ENCODE results near the gene DNAJC10.
"Not testable (repeated sequence)": the region's sequence is repeated elsewhere in the genome, so short reads cannot be mapped to it uniquely, and the experiment has no call there.

The DNAJC10 gene

DNA sequence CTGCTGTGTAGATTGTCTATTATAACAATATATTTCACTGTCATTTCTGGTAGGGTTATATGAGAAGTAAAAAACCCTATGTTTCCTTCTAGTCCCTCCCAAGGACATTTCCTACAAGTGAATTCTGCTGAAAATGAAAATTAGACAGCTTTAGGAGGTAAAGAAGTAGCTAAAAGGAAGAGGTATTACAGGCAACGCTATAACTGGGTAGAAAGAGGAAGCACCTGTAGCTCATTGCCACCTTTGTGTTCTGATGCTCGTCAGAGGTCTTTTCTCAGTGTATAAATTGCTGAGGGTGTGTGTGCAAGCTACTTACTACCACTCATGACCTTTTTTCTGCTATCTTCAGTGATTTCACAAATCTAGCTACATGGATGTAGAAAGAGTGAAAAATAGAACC is 1.4 kb downstream of the DNAJC10 start:
- DNase-seq, result no peak
- Histone ChIP-seq H3K23ac (ENCODE audit: low read length) (no peak overlapping the region), H4K5ac (ENCODE audit: low read length) (no peak overlapping the region), H3K27me3 (ENCODE audit: insufficient read depth, low read length, poor library complexity) (no peaks in the 10 kb centered on the region), H3K4me1 (ENCODE audit: control insufficient read depth, low read depth, low read length) (no peaks in the 10 kb centered on the region), H2BK120ac (ENCODE audit: low read depth, low read length) (no peak overlapping the region), H3K9ac (ENCODE audit: low read length) (no peak overlapping the region), H3K79me1 (ENCODE audit: low read length) (no peaks in the 10 kb centered on the region), H3K4me3 (ENCODE audit: low read length) (no peak overlapping the region), H3K4me2 (ENCODE audit: low read length) (no peak overlapping the region), H2BK5ac (ENCODE audit: low read length) (no peak overlapping the region), H3K27ac (ENCODE audit: low read depth, low read length) (no peak overlapping the region), H3K4ac (ENCODE audit: low read depth, low read length) (no peak overlapping the region), H3K36me3 (ENCODE audit: control insufficient read depth, insufficient read depth, low read length) (no peaks in the 10 kb centered on the region), H2BK15ac (replicated peaks; ENCODE audit: low read depth) (no peak overlapping the region), H2AK5ac (ENCODE audit: low read length) (no peak overlapping the region), H3K18ac (ENCODE audit: low read length) (no peak overlapping the region), H3K56ac (ENCODE audit: low read length) (no peak overlapping the region), H4K8ac (ENCODE audit: low read depth, low read length) (no peak overlapping the region), H3K79me2 (ENCODE audit: control insufficient read depth, insufficient read depth, low read length) (peaks cover 5% of the 10 kb centered on the region)
- WGBS (ENCODE audit: extremely low coverage, insufficient coverage, low lambda C conversion rate), result no CpG with 5 or more reads among the region's 2 CpGs

GRCh38 chr2:182717816-182718215 is 1.8 kb downstream of the DNAJC10 start:
- Histone ChIP-seq H4K5ac (ENCODE audit: low read length) (no peak overlapping the region), H3K27me3 (ENCODE audit: insufficient read depth, low read length, poor library complexity) (no peaks in the 10 kb centered on the region), H3K79me2 (ENCODE audit: control insufficient read depth, insufficient read depth, low read length) (peaks cover 5% of the 10 kb centered on the region), H3K4me3 (ENCODE audit: low read length) (no peak overlapping the region), H4K8ac (ENCODE audit: low read depth, low read length) (no peak overlapping the region), H2BK120ac (ENCODE audit: low read depth, low read length) (no peak overlapping the region), H3K79me1 (ENCODE audit: low read length) (no peaks in the 10 kb centered on the region), H2AK5ac (ENCODE audit: low read length) (no peak overlapping the region), H3K27ac (ENCODE audit: low read depth, low read length) (no peak overlapping the region), H3K4ac (ENCODE audit: low read depth, low read length) (no peak overlapping the region), H3K4me2 (ENCODE audit: low read length) (no peak overlapping the region), H2BK5ac (ENCODE audit: low read length) (no peak overlapping the region), H3K9ac (ENCODE audit: low read length) (no peak overlapping the region), H3K18ac (ENCODE audit: low read length) (no peak overlapping the region), H3K4me1 (ENCODE audit: control insufficient read depth, low read depth, low read length) (no peaks in the 10 kb centered on the region), H3K23ac (ENCODE audit: low read length) (no peak overlapping the region), H2BK15ac (replicated peaks; ENCODE audit: low read depth) (no peak overlapping the region), H3K36me3 (ENCODE audit: control insufficient read depth, insufficient read depth, low read length) (no peaks in the 10 kb centered on the region), H3K56ac (ENCODE audit: low read length) (no peak overlapping the region)
- DNase-seq, result no peak

GRCh38 chr2:182718459-182718858 is 2.4 kb downstream of the DNAJC10 start:
- Histone ChIP-seq H3K36me3 (ENCODE audit: control insufficient read depth, insufficient read depth, low read length) (no peaks in the 10 kb centered on the region), H2BK15ac (replicated peaks; ENCODE audit: low read depth) (no peak overlapping the region), H3K4me3 (ENCODE audit: low read length) (no peak overlapping the region), H3K18ac (ENCODE audit: low read length) (no peak overlapping the region), H4K5ac (ENCODE audit: low read length) (no peak overlapping the region), H3K4me2 (ENCODE audit: low read length) (no peak overlapping the region), H3K56ac (ENCODE audit: low read length) (no peak overlapping the region), H3K27ac (ENCODE audit: low read depth, low read length) (no peak overlapping the region), H3K23ac (ENCODE audit: low read length) (no peak overlapping the region), H3K4me1 (ENCODE audit: control insufficient read depth, low read depth, low read length) (no peaks in the 10 kb centered on the region), H2BK120ac (ENCODE audit: low read depth, low read length) (no peak overlapping the region), H3K9ac (ENCODE audit: low read length) (no peak overlapping the region), H3K79me1 (ENCODE audit: low read length) (no peaks in the 10 kb centered on the region), H3K79me2 (ENCODE audit: control insufficient read depth, insufficient read depth, low read length) (peaks cover 5% of the 10 kb centered on the region), H4K8ac (ENCODE audit: low read depth, low read length) (no peak overlapping the region), H3K4ac (ENCODE audit: low read depth, low read length) (no peak overlapping the region), H2BK5ac (ENCODE audit: low read length) (no peak overlapping the region), H3K27me3 (ENCODE audit: insufficient read depth, low read length, poor library complexity) (no peaks in the 10 kb centered on the region), H2AK5ac (ENCODE audit: low read length) (no peak overlapping the region)
- no CpG with 5 or more reads among the region's 4 CpGs for WGBS (ENCODE audit: extremely low coverage, insufficient coverage, low lambda C conversion rate)
- DNase-seq, result no peak

DNA sequence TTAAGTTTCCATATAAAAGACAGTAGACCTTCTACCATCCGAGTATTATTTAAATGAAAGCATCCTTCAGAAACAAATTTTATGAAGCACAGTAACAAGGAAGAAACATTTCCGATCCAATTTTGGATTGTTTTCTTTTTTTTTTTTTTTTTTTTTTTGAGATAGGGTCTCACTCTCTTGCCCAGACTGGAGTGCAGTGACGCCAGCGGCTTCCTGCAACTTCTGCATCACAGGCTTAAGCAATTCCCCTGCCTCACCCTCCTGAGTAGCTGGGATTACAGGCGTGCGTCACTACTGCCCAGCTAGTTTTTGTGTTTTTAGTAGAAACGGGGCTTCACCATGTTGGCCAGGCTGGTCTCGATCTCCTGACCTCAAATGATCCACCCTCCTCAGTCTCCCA is 3.1 kb downstream of the DNAJC10 start:
- not testable (repeated sequence) for H3K9ac ChIP-seq (ENCODE audit: low read length); H3K56ac ChIP-seq (ENCODE audit: low read length); H3K23ac ChIP-seq (ENCODE audit: low read length); H3K27me3 ChIP-seq (ENCODE audit: insufficient read depth, low read length, poor library complexity); H3K27ac ChIP-seq (ENCODE audit: low read depth, low read length); H2BK5ac ChIP-seq (ENCODE audit: low read length); H3K4me3 ChIP-seq (ENCODE audit: low read length); H3K79me2 ChIP-seq (ENCODE audit: control insufficient read depth, insufficient read depth, low read length); H3K4me1 ChIP-seq (ENCODE audit: control insufficient read depth, low read depth, low read length); H2AK5ac ChIP-seq (ENCODE audit: low read length); H2BK120ac ChIP-seq (ENCODE audit: low read depth, low read length); H2BK15ac ChIP-seq (replicated peaks; ENCODE audit: low read depth); H3K4me2 ChIP-seq (ENCODE audit: low read length); H3K36me3 ChIP-seq (ENCODE audit: control insufficient read depth, insufficient read depth, low read length); H3K4ac ChIP-seq (ENCODE audit: low read depth, low read length); DNase-seq; H3K18ac ChIP-seq (ENCODE audit: low read length); H3K79me1 ChIP-seq (ENCODE audit: low read length); H4K8ac ChIP-seq (ENCODE audit: low read depth, low read length); H4K5ac ChIP-seq (ENCODE audit: low read length)
- no CpG with 5 or more reads among the region's 8 CpGs for WGBS (ENCODE audit: extremely low coverage, insufficient coverage, low lambda C conversion rate)

DNA sequence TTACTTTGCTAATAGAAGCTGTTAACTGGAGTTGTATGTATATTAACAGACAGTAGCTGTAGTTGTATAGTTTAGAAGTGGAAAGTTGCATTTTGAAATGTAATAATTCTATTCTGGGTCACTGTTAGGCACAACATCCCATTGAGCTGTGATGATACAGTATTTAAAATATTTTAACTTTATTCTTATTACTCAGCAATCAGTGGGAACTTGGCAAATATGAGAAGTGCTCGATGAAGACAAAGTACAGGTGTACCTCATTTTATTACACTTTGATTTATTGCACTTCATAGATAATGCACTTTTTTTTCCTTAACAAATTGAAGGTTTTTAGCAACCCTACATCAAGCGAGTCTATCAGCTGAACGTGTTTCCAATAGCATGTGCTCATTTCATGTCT is 8.6 kb downstream of the DNAJC10 start:
- Histone ChIP-seq H2BK5ac (ENCODE audit: low read length) (no peak overlapping the region), H2BK120ac (ENCODE audit: low read depth, low read length) (no peak overlapping the region), H3K79me2 (ENCODE audit: control insufficient read depth, insufficient read depth, low read length) (no peaks in the 10 kb centered on the region), H3K27me3 (ENCODE audit: insufficient read depth, low read length, poor library complexity) (no peaks in the 10 kb centered on the region), H2AK5ac (ENCODE audit: low read length) (no peak overlapping the region), H4K5ac (ENCODE audit: low read length) (no peak overlapping the region), H3K23ac (ENCODE audit: low read length) (no peak overlapping the region), H3K4me1 (ENCODE audit: control insufficient read depth, low read depth, low read length) (no peaks in the 10 kb centered on the region), H3K56ac (ENCODE audit: low read length) (no peak overlapping the region), H3K4ac (ENCODE audit: low read depth, low read length) (no peak overlapping the region), H3K36me3 (ENCODE audit: control insufficient read depth, insufficient read depth, low read length) (no peaks in the 10 kb centered on the region), H3K4me3 (ENCODE audit: low read length) (no peak overlapping the region), H3K27ac (ENCODE audit: low read depth, low read length) (no peak overlapping the region), H3K4me2 (ENCODE audit: low read length) (no peak overlapping the region), H4K8ac (ENCODE audit: low read depth, low read length) (no peak overlapping the region), H2BK15ac (replicated peaks; ENCODE audit: low read depth) (no peak overlapping the region), H3K9ac (ENCODE audit: low read length) (no peak overlapping the region), H3K18ac (ENCODE audit: low read length) (no peak overlapping the region), H3K79me1 (ENCODE audit: low read length) (no peaks in the 10 kb centered on the region)
- no peak for DNase-seq
- no CpG with 5 or more reads among the region's 3 CpGs for WGBS (ENCODE audit: extremely low coverage, insufficient coverage, low lambda C conversion rate)

GRCh38 chr2:182726473-182726872 is 10.4 kb downstream of the DNAJC10 start:
- no peak overlapping the region for H2BK15ac ChIP-seq (replicated peaks; ENCODE audit: low read depth)
- no peak overlapping the region for H3K27ac ChIP-seq (ENCODE audit: low read depth, low read length)
- no CpG with 5 or more reads among the region's 3 CpGs for WGBS (ENCODE audit: extremely low coverage, insufficient coverage, low lambda C conversion rate)
- no peak overlapping the region for H3K4ac ChIP-seq (ENCODE audit: low read depth, low read length)
- H3K4me1 ChIP-seq (ENCODE audit: control insufficient read depth, low read depth, low read length), result no peaks in the 10 kb centered on the region
- H4K8ac ChIP-seq (ENCODE audit: low read depth, low read length), result no peak overlapping the region
- no peak overlapping the region for H3K4me3 ChIP-seq (ENCODE audit: low read length)
- H3K9ac ChIP-seq (ENCODE audit: low read length), result no peak overlapping the region
- no peak for DNase-seq
- no peak overlapping the region for H3K23ac ChIP-seq (ENCODE audit: low read length)
- H3K27me3 ChIP-seq (ENCODE audit: insufficient read depth, low read length, poor library complexity), result no peaks in the 10 kb centered on the region
- no peaks in the 10 kb centered on the region for H3K36me3 ChIP-seq (ENCODE audit: control insufficient read depth, insufficient read depth, low read length)
- no peak overlapping the region for H3K56ac ChIP-seq (ENCODE audit: low read length)
- H2BK5ac ChIP-seq (ENCODE audit: low read length), result no peak overlapping the region
- no peak overlapping the region for H2BK120ac ChIP-seq (ENCODE audit: low read depth, low read length)
- no peak overlapping the region for H4K5ac ChIP-seq (ENCODE audit: low read length)
- no peaks in the 10 kb centered on the region for H3K79me1 ChIP-seq (ENCODE audit: low read length)
- H3K79me2 ChIP-seq (ENCODE audit: control insufficient read depth, insufficient read depth, low read length), result no peaks in the 10 kb centered on the region
- H3K18ac ChIP-seq (ENCODE audit: low read length), result no peak overlapping the region
- H2AK5ac ChIP-seq (ENCODE audit: low read length), result no peak overlapping the region
- no peak overlapping the region for H3K4me2 ChIP-seq (ENCODE audit: low read length)
